Gastrocnemius medialis (tissue), 4 donors: Measurements from ENCODE around the gene SCRG1.

ENCODE experiments used
- CTCF ChIP-seq, 5 experiments: fragments of 450-650 bp in 3 of 5; fragments of 200-600 bp in 2 of 5; sonication (generic) in 2 of 5; IDR thresholded peaks in 4 of 5; conservative IDR thresholded peaks in 1 of 5; 1 replicate in 4 of 5; 2 replicates in 1 of 5; pipeline ENCODE4 v1.5.1; 2016 to 2019; ENCODE audit warnings: antibody characterized with exemption in 5 of 5, mild to moderate bottlenecking in 3 of 5, moderate library complexity in 3 of 5
- POLR2A ChIP-seq, 2 donors: fragments of 450-650 bp; IDR thresholded peaks; one replicate each; pipeline ENCODE4 v1.6.1; 2017; ENCODE audit warnings: antibody characterized with exemption in 2 of 2, mild to moderate bottlenecking in 2 of 2, moderate library complexity in 2 of 2

GRCh38 chr4:173367946-173368345 is 31.0 kb downstream of the SCRG1 start:
- TF ChIP-seq CTCF (IDR thresholded peaks at IDR 0.05 in 4 of 5, conservative IDR thresholded peaks at IDR 0.05 in 1 of 5) (no peak), POLR2A (IDR thresholded peaks at IDR 0.05) (no peak)
